ENCODE data around the gene LMCD1.

LMCD1 gene

DNA sequence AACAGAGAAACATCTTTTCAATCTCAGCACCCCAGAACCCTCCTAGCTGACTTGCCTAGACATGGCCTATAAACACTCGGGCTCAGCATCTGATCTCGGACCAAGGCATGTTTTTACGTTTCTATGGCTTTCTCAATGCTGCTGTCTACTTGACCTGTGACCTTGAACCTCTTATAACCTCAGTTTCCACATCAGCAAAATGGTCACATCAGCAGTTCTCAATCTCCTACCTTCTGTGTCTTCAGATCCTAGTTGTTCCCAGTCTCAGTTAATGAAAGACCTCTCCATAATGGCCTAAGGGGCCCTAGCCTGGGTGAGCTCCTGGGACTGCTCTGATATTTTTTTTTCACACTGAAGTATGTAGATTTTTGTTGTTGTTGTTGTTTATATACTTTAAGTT, 103.4 kb downstream of the LMCD1 start:
- DNase-seq (ENCODE audit: low read depth): no peak
- TF ChIP-seq, protein P1, sequence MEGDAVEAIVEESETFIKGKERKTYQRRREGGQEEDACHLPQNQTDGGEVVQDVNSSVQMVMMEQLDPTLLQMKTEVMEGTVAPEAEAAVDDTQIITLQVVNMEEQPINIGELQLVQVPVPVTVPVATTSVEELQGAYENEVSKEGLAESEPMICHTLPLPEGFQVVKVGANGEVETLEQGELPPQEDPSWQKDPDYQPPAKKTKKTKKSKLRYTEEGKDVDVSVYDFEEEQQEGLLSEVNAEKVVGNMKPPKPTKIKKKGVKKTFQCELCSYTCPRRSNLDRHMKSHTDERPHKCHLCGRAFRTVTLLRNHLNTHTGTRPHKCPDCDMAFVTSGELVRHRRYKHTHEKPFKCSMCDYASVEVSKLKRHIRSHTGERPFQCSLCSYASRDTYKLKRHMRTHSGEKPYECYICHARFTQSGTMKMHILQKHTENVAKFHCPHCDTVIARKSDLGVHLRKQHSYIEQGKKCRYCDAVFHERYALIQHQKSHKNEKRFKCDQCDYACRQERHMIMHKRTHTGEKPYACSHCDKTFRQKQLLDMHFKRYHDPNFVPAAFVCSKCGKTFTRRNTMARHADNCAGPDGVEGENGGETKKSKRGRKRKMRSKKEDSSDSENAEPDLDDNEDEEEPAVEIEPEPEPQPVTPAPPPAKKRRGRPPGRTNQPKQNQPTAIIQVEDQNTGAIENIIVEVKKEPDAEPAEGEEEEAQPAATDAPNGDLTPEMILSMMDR (conservative IDR thresholded peaks at IDR 0.05; ENCODE audit: low read depth, low read length): no peak
- H3K4me3 ChIP-seq (ENCODE audit: low read depth, low read length): no peak overlapping the region

DNA sequence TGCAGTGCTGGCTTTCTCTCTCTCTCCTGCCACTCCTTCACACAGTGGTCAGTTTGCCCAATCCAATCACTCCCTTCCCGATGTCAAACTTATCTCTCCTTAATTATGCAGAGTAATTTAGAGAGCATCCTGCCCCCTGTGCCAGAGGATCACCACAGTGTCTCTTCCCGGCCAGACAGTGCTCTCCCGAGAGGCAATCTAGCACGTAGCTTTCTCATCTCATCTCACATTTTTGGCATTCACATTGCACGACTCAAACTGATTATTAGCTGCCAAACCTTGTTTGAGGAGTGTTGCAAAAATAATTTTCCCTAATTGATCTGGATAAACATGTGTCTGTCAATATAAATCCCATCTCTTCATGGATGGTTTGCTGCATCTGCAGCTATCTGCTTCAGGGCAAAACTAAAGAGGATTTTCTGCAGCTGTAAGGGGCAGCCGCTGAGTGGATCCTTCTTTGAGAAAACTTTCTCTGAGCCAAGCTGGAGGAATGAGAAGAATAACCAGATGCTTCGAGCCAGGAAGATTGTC, 105.1 kb downstream of the LMCD1 start:
- TF ChIP-seq, protein P1 (conservative IDR thresholded peaks at IDR 0.05; ENCODE audit: low read depth, low read length): no peak
- peak; percentile 27 for DNase-seq (ENCODE audit: low read depth)
- no peak overlapping the region for H3K4me3 ChIP-seq (ENCODE audit: low read depth, low read length)

DNA sequence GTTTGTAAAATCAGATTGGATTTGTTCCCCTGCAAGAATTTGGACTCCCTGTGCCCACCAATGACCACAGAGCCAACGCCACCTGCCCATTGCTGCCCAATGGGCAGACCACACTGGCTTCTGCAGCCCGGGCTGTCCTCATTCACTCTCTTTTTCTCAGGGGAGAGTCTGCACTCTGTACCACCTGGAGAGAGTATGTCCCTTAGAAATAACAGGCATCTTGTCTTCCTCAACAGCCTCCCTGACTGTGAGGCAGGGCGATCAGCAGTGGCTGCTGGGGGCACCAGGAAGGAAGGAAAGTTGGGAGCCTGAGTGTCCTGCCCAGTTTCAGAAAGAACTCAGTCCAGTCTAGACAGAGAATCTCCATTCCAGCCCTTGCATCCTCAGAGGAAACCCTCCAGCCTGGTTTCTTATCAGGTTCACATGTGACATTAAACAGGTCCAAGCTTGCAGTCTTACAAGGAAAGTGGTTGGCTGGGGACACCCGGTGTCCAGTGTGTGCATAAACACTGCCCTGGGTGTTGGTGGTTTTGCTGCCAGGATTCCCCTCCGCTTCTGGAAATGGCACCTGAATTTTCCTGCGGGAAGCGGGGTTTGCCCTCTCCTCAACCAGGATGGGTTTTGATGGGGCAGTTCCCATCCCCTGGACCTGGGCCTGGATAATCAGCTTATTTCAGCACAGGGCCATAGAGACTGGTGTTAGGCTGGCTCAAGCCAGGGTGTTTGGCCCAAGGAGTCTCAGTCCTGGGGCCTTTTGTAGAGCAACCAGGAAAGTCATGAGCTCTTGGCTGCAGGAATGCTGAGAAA, 105.8 kb downstream of the LMCD1 start:
- DNase-seq (ENCODE audit: low read depth): peak; percentile 93
- no peak overlapping the region for H3K4me3 ChIP-seq (ENCODE audit: low read depth, low read length)
- TF ChIP-seq, protein P1 (conservative IDR thresholded peaks at IDR 0.05; ENCODE audit: low read depth, low read length): peak; percentile 87

DNA sequence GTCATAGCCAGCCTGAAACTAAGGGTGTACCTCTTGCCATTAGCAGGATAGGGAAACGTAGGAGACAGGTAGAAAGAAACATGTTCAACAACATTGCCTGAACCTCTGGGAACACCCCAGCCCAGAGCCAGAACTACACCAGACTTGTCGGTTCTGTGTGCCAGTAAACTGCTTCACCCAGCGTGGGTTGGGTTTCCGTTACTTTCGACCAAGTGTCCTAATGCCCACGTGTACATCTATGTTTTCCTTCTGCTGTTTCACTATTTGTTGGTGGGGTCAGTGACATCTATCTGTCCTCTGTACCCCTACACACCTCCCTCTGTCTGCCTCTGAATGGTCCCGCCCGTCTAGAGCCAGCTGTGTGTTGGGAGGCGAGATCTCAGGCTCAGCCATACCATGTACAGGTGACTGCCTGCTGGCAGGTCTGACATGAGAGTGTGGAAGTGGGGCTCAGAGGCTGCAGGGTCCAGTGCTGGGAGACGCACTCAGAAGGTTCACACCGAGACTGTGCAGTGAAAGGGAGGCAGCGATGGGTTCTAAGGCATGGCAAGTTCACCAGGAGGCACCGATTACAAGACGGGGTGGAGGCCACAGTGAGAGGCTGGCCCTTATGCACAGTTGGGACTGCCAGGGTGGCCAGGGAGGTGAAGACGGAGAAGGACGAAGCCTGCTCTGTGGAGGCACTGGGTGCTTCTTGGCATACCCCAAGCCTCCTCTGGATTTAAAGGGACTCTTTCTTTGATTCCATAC, 106.6 kb downstream of the LMCD1 start:
- TF ChIP-seq, protein P1 (conservative IDR thresholded peaks at IDR 0.05; ENCODE audit: low read depth, low read length): no peak
- no peak overlapping the region for H3K4me3 ChIP-seq (ENCODE audit: low read depth, low read length)
- no peak for DNase-seq (ENCODE audit: low read depth)

DNA sequence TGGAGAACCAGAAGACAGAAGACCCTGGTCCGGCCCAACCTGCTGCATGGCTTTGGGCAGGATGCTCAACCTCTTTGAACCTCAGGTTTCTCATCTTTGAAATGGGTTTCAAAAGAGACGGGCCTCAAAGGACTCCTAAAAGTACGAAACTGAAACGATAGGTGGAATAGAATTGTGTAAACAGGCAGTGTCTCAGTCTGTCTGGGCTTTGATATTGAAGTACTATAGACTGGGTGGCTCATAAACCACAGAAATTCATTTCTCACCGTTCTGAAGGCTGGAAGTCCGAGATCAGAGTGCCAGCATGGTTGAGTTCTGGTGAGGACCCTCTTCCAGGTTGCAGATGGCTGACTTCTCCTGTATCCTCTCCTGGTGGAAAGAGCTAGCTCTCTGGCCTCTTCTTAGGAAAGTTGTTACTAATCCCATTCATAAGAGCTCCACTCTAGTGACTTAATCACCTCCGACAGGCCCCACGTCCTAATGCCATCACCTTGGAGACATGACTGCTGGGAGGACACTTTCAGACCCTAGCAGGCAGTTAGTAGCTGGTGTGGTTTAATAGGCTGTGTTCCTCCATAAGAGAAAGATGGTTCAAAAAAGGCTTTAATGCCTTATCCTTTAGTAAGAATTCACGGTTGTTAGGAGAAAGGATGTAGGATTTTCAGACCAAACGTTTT, 107.3 kb downstream of the LMCD1 start:
- H3K4me3 ChIP-seq (ENCODE audit: low read depth, low read length): no peak overlapping the region
- DNase-seq (ENCODE audit: low read depth): no peak
- TF ChIP-seq, protein P1 (conservative IDR thresholded peaks at IDR 0.05; ENCODE audit: low read depth, low read length): no peak

DNA sequence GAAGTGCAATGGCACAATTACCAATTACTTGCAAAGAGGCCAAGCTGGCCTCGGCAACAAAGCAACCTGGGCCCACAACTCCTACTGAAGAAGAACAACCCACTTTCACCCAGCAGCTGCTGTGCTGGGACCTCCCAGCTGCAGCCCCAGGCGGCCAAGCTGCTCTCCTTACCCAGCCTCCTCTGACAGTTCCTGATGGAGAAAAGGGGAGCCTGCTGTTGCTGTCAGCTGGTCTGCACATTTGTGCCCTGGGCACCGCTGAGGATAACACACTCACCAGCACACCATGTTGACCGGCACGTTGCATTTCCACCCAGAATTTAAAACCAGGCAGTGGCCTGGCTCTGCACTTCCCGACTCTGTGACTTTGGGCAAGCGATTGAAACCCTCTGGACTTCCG, 109.3 kb downstream of the LMCD1 start:
- DNase-seq (ENCODE audit: low read depth): no peak

More for the DNA sequence above, 109.3 kb downstream of the LMCD1 start:
- TF ChIP-seq, protein P1 (conservative IDR thresholded peaks at IDR 0.05; ENCODE audit: low read depth, low read length): no peak
- no peak overlapping the region for H3K4me3 ChIP-seq (ENCODE audit: low read depth, low read length)
